Measurements from ENCODE around the gene PBX1. TPM values are rescaled to one million over a fixed set of nuclear protein-coding genes. Genes with fewer than 3 reads are reported as not detected.

Gene PBX1
- total RNA-seq, 3 donors from 2014 or later: 64.5 to 126 (median 95.4) TPM

GRCh38 chr1:164765557-164765956 lies 206.6 kb downstream of the PBX1 start:
- H3K9me3 ChIP-seq: no peaks in the 10 kb centered on the region
- no peaks in the 10 kb centered on the region for H3K27me3 ChIP-seq
- intact Hi-C loops (cut with DNase I; ENCODE audit: low total_unique reads): no loop called here
- TF ChIP-seq CTCF (IDR thresholded peaks at IDR 0.05) (no peak), POLR2A (IDR thresholded peaks at IDR 0.05) (no peak), POLR2AphosphoS5 (IDR thresholded peaks at IDR 0.05) (no peak)
- peak overlapping the region; percentile 61 to 72 for H3K27ac ChIP-seq
- no peaks in the 10 kb centered on the region for H3K4me1 ChIP-seq
- DNase-seq (ENCODE audit: low spot score in 2 of 2): no peak
- H3K36me3 ChIP-seq: no peaks in the 10 kb centered on the region
- H3K4me3 ChIP-seq: no peak overlapping the region

- Histone ChIP-seq H3K27me3 (no peaks in the 10 kb centered on the region), H3K27ac (peak overlapping the region; percentile 28 to 72), H3K4me3 (no peak overlapping the region), H3K36me3 (no peaks in the 10 kb centered on the region), H3K9me3 (no peaks in the 10 kb centered on the region), H3K4me1 (peaks cover 0 to 4% of the 10 kb centered on the region in 2 donors)
- TF ChIP-seq POLR2A (IDR thresholded peaks at IDR 0.05) (no peak), CTCF (IDR thresholded peaks at IDR 0.05) (no peak), POLR2AphosphoS5 (IDR thresholded peaks at IDR 0.05) (no peak)
- intact Hi-C loops (cut with DNase I; ENCODE audit: low total_unique reads): no loop called here
- DNase-seq (ENCODE audit: low spot score in 2 of 2): no peak
These were observed 207.2 kb downstream of the PBX1 start for GRCh38 chr1:164765992-164766720.

- peaks cover 6 to 10% of the 10 kb centered on the region in 2 donors for H3K4me1 ChIP-seq
- H3K9me3 ChIP-seq: no peaks in the 10 kb centered on the region
- H3K36me3 ChIP-seq: no peaks in the 10 kb centered on the region
- H3K27me3 ChIP-seq: no peaks in the 10 kb centered on the region
- no peak for DNase-seq (ENCODE audit: low spot score in 2 of 2)
- H3K4me3 ChIP-seq: no peak overlapping the region
- intact Hi-C loops (cut with DNase I; ENCODE audit: low total_unique reads): no loop called here
- peak overlapping the region; percentile 72 to 74 for H3K27ac ChIP-seq
- no peak for TF ChIP-seq POLR2AphosphoS5 (IDR thresholded peaks at IDR 0.05)
- no peak for TF ChIP-seq POLR2A (IDR thresholded peaks at IDR 0.05)
- no peak for TF ChIP-seq CTCF (IDR thresholded peaks at IDR 0.05)
These were observed 208.9 kb downstream of the PBX1 start for GRCh38 chr1:164767752-164768402.

- Histone ChIP-seq H3K27me3 (no peaks in the 10 kb centered on the region), H3K36me3 (no peaks in the 10 kb centered on the region), H3K9me3 (no peaks in the 10 kb centered on the region), H3K4me1 (peaks cover 6 to 10% of the 10 kb centered on the region in 2 donors), H3K4me3 (no peak overlapping the region), H3K27ac (peak overlapping the region; percentile 72 to 74)
- intact Hi-C loops (cut with DNase I; ENCODE audit: low total_unique reads): no loop called here
- TF ChIP-seq CTCF (IDR thresholded peaks at IDR 0.05) (no peak), POLR2A (IDR thresholded peaks at IDR 0.05) (no peak), POLR2AphosphoS5 (IDR thresholded peaks at IDR 0.05) (no peak)
- no peak for DNase-seq (ENCODE audit: low spot score in 2 of 2)
These were observed 209.6 kb downstream of the PBX1 start for GRCh38 chr1:164768619-164769018.

- Histone ChIP-seq H3K9me3 (no peaks in the 10 kb centered on the region), H3K27ac (peak overlapping the region; percentile 82 to 85), H3K27me3 (no peaks in the 10 kb centered on the region), H3K4me3 (no peak overlapping the region), H3K4me1 (peaks cover 6 to 10% of the 10 kb centered on the region in 2 donors), H3K36me3 (no peaks in the 10 kb centered on the region)
- no peak for DNase-seq (ENCODE audit: low spot score in 2 of 2)
- TF ChIP-seq POLR2A (IDR thresholded peaks at IDR 0.05) (no peak), POLR2AphosphoS5 (IDR thresholded peaks at IDR 0.05) (no peak), CTCF (IDR thresholded peaks at IDR 0.05) (no peak)
- intact Hi-C loops (cut with DNase I; ENCODE audit: low total_unique reads): no loop called here
These were observed 210.6 kb downstream of the PBX1 start for GRCh38 chr1:164769486-164770130.

Data from breast epithelium (tissue), 4 donors.